Measurements from ENCODE around the gene VPS51.

DNA sequence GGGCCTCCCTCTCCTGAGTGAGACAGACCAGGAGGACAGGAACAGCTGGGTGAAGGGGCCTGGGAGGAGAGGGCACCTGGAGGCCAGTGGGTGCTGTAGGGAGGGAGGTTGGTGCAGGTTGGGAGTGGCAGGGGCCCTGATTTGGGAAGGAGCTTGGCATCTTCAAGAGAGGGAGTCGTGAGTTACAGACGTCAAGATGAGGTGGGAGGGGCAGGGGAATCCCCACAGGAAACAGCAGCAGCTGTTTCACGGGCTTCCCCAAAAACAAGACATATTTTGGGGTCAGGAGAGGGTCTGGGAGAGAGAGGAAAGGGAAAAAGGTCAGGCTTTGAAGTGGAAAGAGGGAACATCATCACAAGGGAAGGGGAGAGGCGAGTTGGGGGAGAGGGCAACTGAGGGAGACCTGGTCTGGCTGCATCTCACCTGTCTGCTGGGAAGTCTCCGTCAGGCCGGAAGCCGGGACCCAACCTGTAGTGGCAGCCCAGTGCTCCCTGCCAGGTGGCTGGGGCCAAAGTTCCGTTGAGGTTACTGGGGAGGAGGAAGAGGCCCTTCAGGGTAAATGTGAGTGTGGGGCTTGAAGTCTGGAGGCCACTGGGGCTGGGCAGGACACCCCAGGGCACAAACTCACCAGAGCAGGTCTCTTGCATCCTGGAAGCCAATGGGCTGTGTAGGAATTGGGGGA is 42.0 kb upstream of the VPS51 start:
- TF ChIP-seq CTCF (conservative IDR thresholded peaks at IDR 0.05; ENCODE audit: low read length) = no peak
- TF ChIP-seq EZH2phosphoT487 (IDR thresholded peaks at IDR 0.05; ENCODE audit: borderline replicate concordance, low read depth, low read length) = no peak

Data from OCI-LY7 (cell line).